Measurements from ENCODE around the gene ERO1A. TPM values are rescaled to one million over a fixed set of nuclear protein-coding genes. Genes with fewer than 3 reads are reported as not detected.
A peak's percentile ranks its signal among the peaks of the same experiment; 100 is the strongest.

Gene ERO1A
- total and polyA plus RNA-seq, 2 donors (not counting 1 experiment from before 2014, with no cell fraction given): 12.2 to 29.7 TPM

DNA sequence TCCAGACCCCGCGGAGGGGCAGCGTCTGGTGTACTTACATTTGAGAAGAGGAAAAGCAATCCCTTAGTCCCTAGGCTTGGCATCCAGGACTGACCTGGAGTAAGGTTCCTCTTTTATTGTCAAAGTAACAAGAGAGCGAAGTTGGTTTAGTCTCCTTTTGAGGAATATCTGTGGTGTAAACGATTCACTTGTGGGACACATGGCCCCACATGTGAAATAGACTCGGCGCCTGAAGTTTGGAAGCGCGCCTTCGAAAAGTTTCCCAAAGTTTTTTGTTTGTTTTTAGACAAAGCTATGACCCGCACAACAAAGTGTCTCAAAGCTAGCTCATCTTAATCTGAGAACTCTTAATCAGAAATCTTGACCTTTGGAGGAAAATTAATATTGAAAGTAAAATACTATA, 35.4 kb upstream of the ERO1A start:
- Histone ChIP-seq H3K27ac (ENCODE audit: low read length in 2 of 2) (peak overlapping the region; percentile 73 to 87), H2AFZ (ENCODE audit: insufficient read depth, low read depth, low read length, poor library complexity, severe bottlenecking) (peak overlapping the region; percentile 98), H3K9me3 (ENCODE audit: control extremely low read depth in 1 of 3, control insufficient read depth in 2 of 3, insufficient read depth in 1 of 3, low read length in 2 of 3) (no peaks in the 10 kb centered on the region), H4K20me1 (ENCODE audit: control insufficient read depth, insufficient read depth, low read length, poor library complexity, severe bottlenecking) (no peaks in the 10 kb centered on the region), H3K4me3 (ENCODE audit: control extremely low read depth in 1 of 5, extremely low read depth in 1 of 5, insufficient read depth in 1 of 5, low read depth in 2 of 5, low read length in 4 of 5) (peak overlapping the region; percentile 75 to 99 (median 84)), H3K36me3 (replicated peaks in 1 of 2; ENCODE audit: control extremely low read depth in 1 of 2, control insufficient read depth in 1 of 2, extremely low read depth in 1 of 2, insufficient read depth in 2 of 2, low read length in 1 of 2) (peaks cover 3 to 27% of the 10 kb centered on the region in 2 experiments), H3K9ac (ENCODE audit: low read length) (peak overlapping the region; percentile 86), H3K4me2 (replicated peaks; ENCODE audit: low read depth, low read length, poor library complexity, severe bottlenecking) (peak overlapping the region; percentile 85), H3K27me3 (replicated peaks in 1 of 4; ENCODE audit: control extremely low read depth in 1 of 4, control insufficient read depth in 3 of 4, insufficient read depth in 4 of 4, low read length in 3 of 4) (no peaks in the 10 kb centered on the region), H3K79me2 (ENCODE audit: control insufficient read depth, insufficient read depth, low read length) (peaks cover 70% of the 10 kb centered on the region), H3K4me1 (ENCODE audit: control insufficient read depth in 2 of 2, insufficient read depth in 2 of 2, low read length in 2 of 2) (peaks cover 10 to 14% of the 10 kb centered on the region in 2 donors)
- TF ChIP-seq EZH2 (IDR thresholded peaks at IDR 0.05; ENCODE audit: borderline replicate concordance, insufficient read depth, low read depth, low read length, poor library complexity, severe bottlenecking): no peak
- TF ChIP-seq, protein P1, sequence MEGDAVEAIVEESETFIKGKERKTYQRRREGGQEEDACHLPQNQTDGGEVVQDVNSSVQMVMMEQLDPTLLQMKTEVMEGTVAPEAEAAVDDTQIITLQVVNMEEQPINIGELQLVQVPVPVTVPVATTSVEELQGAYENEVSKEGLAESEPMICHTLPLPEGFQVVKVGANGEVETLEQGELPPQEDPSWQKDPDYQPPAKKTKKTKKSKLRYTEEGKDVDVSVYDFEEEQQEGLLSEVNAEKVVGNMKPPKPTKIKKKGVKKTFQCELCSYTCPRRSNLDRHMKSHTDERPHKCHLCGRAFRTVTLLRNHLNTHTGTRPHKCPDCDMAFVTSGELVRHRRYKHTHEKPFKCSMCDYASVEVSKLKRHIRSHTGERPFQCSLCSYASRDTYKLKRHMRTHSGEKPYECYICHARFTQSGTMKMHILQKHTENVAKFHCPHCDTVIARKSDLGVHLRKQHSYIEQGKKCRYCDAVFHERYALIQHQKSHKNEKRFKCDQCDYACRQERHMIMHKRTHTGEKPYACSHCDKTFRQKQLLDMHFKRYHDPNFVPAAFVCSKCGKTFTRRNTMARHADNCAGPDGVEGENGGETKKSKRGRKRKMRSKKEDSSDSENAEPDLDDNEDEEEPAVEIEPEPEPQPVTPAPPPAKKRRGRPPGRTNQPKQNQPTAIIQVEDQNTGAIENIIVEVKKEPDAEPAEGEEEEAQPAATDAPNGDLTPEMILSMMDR (IDR thresholded peaks at IDR 0.05): no peak
- ChIA-PET POLR2A (no interaction called here), CTCF (interaction anchor here (1.5 to 2.2 kb wide), 2 partner anchors 12 to 13 kb away, joined by 5 to 17 read pairs; no protein-coding TSS in a partner anchor)
- DNase-seq: no peak
- ATAC-seq (ENCODE audit: low read depth): no peak
- H3K4me1 Mint-ChIP-seq: peaks cover 39% of the 10 kb centered on the region
- no peaks in the 10 kb centered on the region for H3K27me3 Mint-ChIP-seq
- H3K27ac Mint-ChIP-seq: peak overlapping the region; percentile 93
- intact Hi-C loops (cut with micrococcal nuclease): loop anchor here (1.0 to 5.0 kb wide), 6 partner anchors 12 to 1636 kb away; partner anchors contain the start of genes ERO1A, GNPNAT1, GPR137C and PSMC6
- H3K4me3 Mint-ChIP-seq: peak overlapping the region; percentile 93
- 6% methylated on average over 7 of the region's 11 CpGs for WGBS (ENCODE audit: insufficient coverage)
- H3K9me3 Mint-ChIP-seq (ENCODE audit: insufficient read depth): no peaks in the 10 kb centered on the region

Data from B cell (primary cell).